Endothelial cell of umbilical vein (primary cell): ENCODE results near the gene RNF4. TPM values are rescaled to one million over a fixed set of nuclear protein-coding genes. Genes with fewer than 3 reads are reported as not detected.

Source experiments
- BruUV-seq: library from RNA; stranded (reverse); fragments of 400-500 nt; replicated peaks from 2 replicates; lab custom pipeline; 2021; lab: Mats Ljungman, UMichigan
- CTCF ChIA-PET: fragments of 300-600, 350-600 bp; sonication (Branson Sonifier 250); formaldehyde crosslinking; loops from one replicate; lab custom pipeline; 2021; ENCODE audit warnings: antibody characterized with exemption, inconsistent platforms; lab: Charles Lee
- POLR2A ChIA-PET: fragments of 300-600, 350-600 bp; sonication (Branson Sonifier 250); formaldehyde crosslinking; loops from one replicate; lab custom pipeline; 2021; ENCODE audit warnings: antibody characterized with exemption, inconsistent platforms; lab: Charles Lee
- DNase-seq: peaks from one replicate; pipeline ENCODE4 v3.0.0-alpha.2; 2011; ENCODE audit warnings: low read depth, low spot score
- FAIRE-seq: peaks from 2 replicates; lab custom pipeline; 2011; peaks lifted over from hg19 to GRCh38; lab: Jason Lieb, UNC
- H2AFZ ChIP-seq: 2 replicates; pipeline ENCODE4 v1.6.0; 2012; ENCODE audit warnings: low read depth, low read length, control low read depth, inconsistent platforms
- H3K27ac ChIP-seq: 2 replicates; pipeline ENCODE4 v1.5.1; 2011; ENCODE audit warnings: low read depth, mild to moderate bottlenecking, control low read depth, low read length, moderate library complexity; ENCODE audit not compliant: insufficient read depth
- H3K27me3 ChIP-seq, 2 experiments: 2 replicates each; pipeline versions ENCODE4 v1.6.0 to v1.6.1; 2011; ENCODE audit warnings: low read length in 2 of 2, mixed read lengths in 1 of 2; ENCODE audit not compliant: control insufficient read depth in 2 of 2, insufficient read depth in 2 of 2
- H3K36me3 ChIP-seq, 2 experiments: 2 replicates in 1 of 2; 3 replicates in 1 of 2; pipeline ENCODE4 v1.5.1; 2011; ENCODE audit warnings: low read length in 2 of 2, mild to moderate bottlenecking in 1 of 2, moderate library complexity in 1 of 2; ENCODE audit not compliant: control insufficient read depth in 2 of 2, insufficient read depth in 2 of 2; ENCODE audit errors: extremely low read depth in 1 of 2
- H3K4me1 ChIP-seq: 3 replicates; pipeline ENCODE4 v1.5.1; 2011; ENCODE audit warnings: mild to moderate bottlenecking, low read length; ENCODE audit not compliant: control insufficient read depth, insufficient read depth; ENCODE audit errors: extremely low read depth
- H3K4me2 ChIP-seq: 2 replicates; pipeline ENCODE4 v1.6.1; 2011; ENCODE audit warnings: low read length, control low read depth, mixed read lengths; ENCODE audit not compliant: insufficient read depth
- H3K4me3 ChIP-seq, 3 experiments: fragments of 200-600 bp in 1 of 3; sonication (generic), shearing (Covaris generic) in 1 of 3; replicated peaks in 1 of 3; 2 replicates each; pipeline ENCODE4 v1.5.1; 2011 to 2016; ENCODE audit warnings: control low read depth in 3 of 3, low read length in 3 of 3, mild to moderate bottlenecking in 2 of 3, inconsistent platforms in 1 of 3, low read depth in 1 of 3, moderate library complexity in 1 of 3; ENCODE audit not compliant: insufficient read depth in 1 of 3
- H3K79me2 ChIP-seq: 2 replicates; pipeline ENCODE4 v1.6.0; 2012; ENCODE audit warnings: low read length, inconsistent platforms; ENCODE audit not compliant: control insufficient read depth, insufficient read depth
- H3K9ac ChIP-seq: replicated peaks from 2 replicates; pipeline ENCODE3; 2011; ENCODE audit warnings: low read length, control low read depth; ENCODE audit not compliant: insufficient read depth; ENCODE audit errors: extremely low read depth
- H3K9me1 ChIP-seq: replicated peaks from 3 replicates; pipeline ENCODE4 v1.6.0; 2011; ENCODE audit warnings: mild to moderate bottlenecking, low read length; ENCODE audit not compliant: control insufficient read depth, insufficient read depth; ENCODE audit errors: extremely low read depth
- H3K9me3 ChIP-seq: replicated peaks from 2 replicates; pipeline ENCODE4 v1.5.1; 2012; ENCODE audit warnings: low read length, inconsistent platforms; ENCODE audit not compliant: control insufficient read depth, insufficient read depth
- H4K20me1 ChIP-seq: replicated peaks from 2 replicates; pipeline ENCODE3; 2011; ENCODE audit warnings: mild to moderate bottlenecking, low read length; ENCODE audit not compliant: control insufficient read depth, insufficient read depth; ENCODE audit errors: extremely low read depth
- EZH2 ChIP-seq: IDR thresholded peaks from 2 replicates; pipeline ENCODE4 v1.6.1; 2012; ENCODE audit warnings: borderline replicate concordance, low read depth, mild to moderate bottlenecking, moderate library complexity, low read length, inconsistent platforms; ENCODE audit not compliant: severe bottlenecking
- FOS ChIP-seq: IDR thresholded peaks from 2 replicates; pipeline ENCODE4 v1.6.1; 2011; ENCODE audit warnings: mild to moderate bottlenecking, low read length, moderate library complexity, borderline replicate concordance; ENCODE audit not compliant: insufficient read depth
- GATA2 ChIP-seq: IDR thresholded peaks from 2 replicates; pipeline ENCODE4 v1.7.0; 2011; ENCODE audit warnings: low read depth, mild to moderate bottlenecking, moderate library complexity, mixed read lengths, low read length; ENCODE audit not compliant: insufficient read length, insufficient read depth
- JUN ChIP-seq: IDR thresholded peaks from 2 replicates; pipeline ENCODE4 v1.6.1; 2011; ENCODE audit warnings: borderline replicate concordance, low read depth; ENCODE audit not compliant: insufficient read length, insufficient read depth
- MAX ChIP-seq: IDR thresholded peaks from 2 replicates; pipeline ENCODE4 v1.6.1; 2011; ENCODE audit not compliant: insufficient read depth, insufficient read length
- MYC ChIP-seq: IDR thresholded peaks from one replicate; pipeline ENCODE4 v1.6.1; 2011; ENCODE audit warnings: mild to moderate bottlenecking, low read depth, low read length
- POLR2A ChIP-seq: IDR thresholded peaks from 2 replicates; pipeline ENCODE4 v1.6.1; 2012; ENCODE audit warnings: low read depth, mild to moderate bottlenecking, control low read depth, low read length
- POLR2AphosphoS5 ChIP-seq: IDR thresholded peaks from 2 replicates; pipeline ENCODE4 v1.6.1; 2012; ENCODE audit warnings: low read depth, mild to moderate bottlenecking, control low read depth, low read length, moderate library complexity; ENCODE audit not compliant: insufficient read depth
- dilution Hi-C: fragments of 300-500 bp; cut with MboI; formaldehyde crosslinking; loops from one replicate; pipeline ENCODE4 v1.15.0; 2019; ENCODE audit warnings: low sequenced_read_pairs; ENCODE audit not compliant: extremely low pct_ligation_motif_present
- intact Hi-C: fragments of 100-400 bp; cut with micrococcal nuclease; formaldehyde crosslinking; loops from one replicate; pipeline ENCODE4 v1.10.0; 2022
- polyA plus RNA-seq, 4 experiments: library from polyadenylated mRNA; depleted of rRNA in 3 of 4; stranded (reverse) in 3 of 4; unstranded in 1 of 4; fragments of >200 nt; gene quantifications; 2 replicates each; pipeline versions ENCODE4 v1.2.1 to v1.2.3, GENCODE V29; 2011 to 2012; ENCODE audit warnings: missing spikeins in 1 of 4
- total RNA-seq: library from RNA; stranded (reverse); gene quantifications from 2 replicates; pipeline ENCODE4 v1.2.3, GENCODE V29; 2021
- TF ChIP-seq, protein P1 (sequence below), 2 donors: IDR thresholded peaks; 1 replicate in 1 of 2; 2 replicates in 1 of 2; pipeline ENCODE4 v1.5.1; 2011; ENCODE audit warnings: low read length in 2 of 2, mild to moderate bottlenecking in 2 of 2, moderate library complexity in 2 of 2, control low read depth in 1 of 2, inconsistent platforms in 1 of 2, low read depth in 1 of 2; ENCODE audit not compliant: insufficient read depth in 1 of 2; ENCODE audit errors: extremely low read depth in 1 of 2

RNF4 gene
- total and polyA plus RNA-seq, 2 donors (not counting 3 experiments of a cell fraction or from before 2014, with no cell fraction given), result 64.3 to 71.4 TPM

- no peaks in the 10 kb centered on the region for H3K9me3 ChIP-seq
- peaks cover 83% of the 10 kb centered on the region for H3K79me2 ChIP-seq
- H3K4me1 ChIP-seq, result peaks cover 37% of the 10 kb centered on the region
- FAIRE-seq (no peak), DNase-seq (no peak)
- peaks cover 14% of the 10 kb centered on the region for H4K20me1 ChIP-seq
- TF ChIP-seq FOS, result no peak
- no peak for TF ChIP-seq JUN
- no peak for TF ChIP-seq POLR2AphosphoS5
- no peak for TF ChIP-seq GATA2
- TF ChIP-seq, protein P1, sequence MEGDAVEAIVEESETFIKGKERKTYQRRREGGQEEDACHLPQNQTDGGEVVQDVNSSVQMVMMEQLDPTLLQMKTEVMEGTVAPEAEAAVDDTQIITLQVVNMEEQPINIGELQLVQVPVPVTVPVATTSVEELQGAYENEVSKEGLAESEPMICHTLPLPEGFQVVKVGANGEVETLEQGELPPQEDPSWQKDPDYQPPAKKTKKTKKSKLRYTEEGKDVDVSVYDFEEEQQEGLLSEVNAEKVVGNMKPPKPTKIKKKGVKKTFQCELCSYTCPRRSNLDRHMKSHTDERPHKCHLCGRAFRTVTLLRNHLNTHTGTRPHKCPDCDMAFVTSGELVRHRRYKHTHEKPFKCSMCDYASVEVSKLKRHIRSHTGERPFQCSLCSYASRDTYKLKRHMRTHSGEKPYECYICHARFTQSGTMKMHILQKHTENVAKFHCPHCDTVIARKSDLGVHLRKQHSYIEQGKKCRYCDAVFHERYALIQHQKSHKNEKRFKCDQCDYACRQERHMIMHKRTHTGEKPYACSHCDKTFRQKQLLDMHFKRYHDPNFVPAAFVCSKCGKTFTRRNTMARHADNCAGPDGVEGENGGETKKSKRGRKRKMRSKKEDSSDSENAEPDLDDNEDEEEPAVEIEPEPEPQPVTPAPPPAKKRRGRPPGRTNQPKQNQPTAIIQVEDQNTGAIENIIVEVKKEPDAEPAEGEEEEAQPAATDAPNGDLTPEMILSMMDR (IDR thresholded peaks at IDR 0.05; ENCODE audit: extremely low read depth in 1 of 2, insufficient read depth in 1 of 2, low read depth in 1 of 2, low read length in 2 of 2), result no peak
- TF ChIP-seq MAX, result no peak
- no peak for TF ChIP-seq EZH2
- TF ChIP-seq MYC, result no peak
- no peak for TF ChIP-seq POLR2A
- dilution Hi-C loops, result no loop called here
- H3K9ac ChIP-seq, result no peak overlapping the region
- no peak overlapping the region for H2AFZ ChIP-seq
- no peak overlapping the region for H3K27ac ChIP-seq
- H3K9me1 ChIP-seq, result no peaks in the 10 kb centered on the region
- peaks cover 17 to 21% of the 10 kb centered on the region in 2 experiments for H3K36me3 ChIP-seq
- intact Hi-C loops, result no loop called here
- no TSS peak for BruUV-seq
- CTCF ChIA-PET, result interaction anchor here (1.5 kb wide), 1 partner anchor 10 kb away, joined by 11 read pairs; no protein-coding TSS in a partner anchor
- POLR2A ChIA-PET, result no interaction called here
- no peak overlapping the region for H3K4me2 ChIP-seq
- no peak overlapping the region for H3K4me3 ChIP-seq
- H3K27me3 ChIP-seq, result no peaks in the 10 kb centered on the region
Observed at GRCh38 chr4:2492970-2493369, 24.1 kb downstream of the RNF4 start.
